G401 (cell line): ENCODE data around the gene TACR1. TPM values are rescaled to one million over a fixed set of nuclear protein-coding genes. Genes with fewer than 3 reads are reported as not detected.
"Not testable (repeated sequence)": the region's sequence is repeated elsewhere in the genome, so short reads cannot be mapped to it uniquely, and the experiment has no call there.

Experiments used
- DNase-seq: peaks from one replicate; pipeline ENCODE4 v3.0.0-alpha.2; 2015; ENCODE audit warnings: low spot score
- in situ Hi-C: cut with HindIII; loops from 2 replicates; pipeline ENCODE4 v1.10.0; 2016; ENCODE audit warnings: low sequenced_read_pairs, mixed read lengths
- total RNA-seq: library from RNA; depleted of rRNA; stranded (reverse); fragments of >200 nt; shearing (Covaris generic); gene quantifications from 2 replicates; pipeline ENCODE4 v1.2.3, GENCODE V29; 2014

TACR1 gene
- total RNA-seq, 1 experiment from 2014 or later: not detected

DNA sequence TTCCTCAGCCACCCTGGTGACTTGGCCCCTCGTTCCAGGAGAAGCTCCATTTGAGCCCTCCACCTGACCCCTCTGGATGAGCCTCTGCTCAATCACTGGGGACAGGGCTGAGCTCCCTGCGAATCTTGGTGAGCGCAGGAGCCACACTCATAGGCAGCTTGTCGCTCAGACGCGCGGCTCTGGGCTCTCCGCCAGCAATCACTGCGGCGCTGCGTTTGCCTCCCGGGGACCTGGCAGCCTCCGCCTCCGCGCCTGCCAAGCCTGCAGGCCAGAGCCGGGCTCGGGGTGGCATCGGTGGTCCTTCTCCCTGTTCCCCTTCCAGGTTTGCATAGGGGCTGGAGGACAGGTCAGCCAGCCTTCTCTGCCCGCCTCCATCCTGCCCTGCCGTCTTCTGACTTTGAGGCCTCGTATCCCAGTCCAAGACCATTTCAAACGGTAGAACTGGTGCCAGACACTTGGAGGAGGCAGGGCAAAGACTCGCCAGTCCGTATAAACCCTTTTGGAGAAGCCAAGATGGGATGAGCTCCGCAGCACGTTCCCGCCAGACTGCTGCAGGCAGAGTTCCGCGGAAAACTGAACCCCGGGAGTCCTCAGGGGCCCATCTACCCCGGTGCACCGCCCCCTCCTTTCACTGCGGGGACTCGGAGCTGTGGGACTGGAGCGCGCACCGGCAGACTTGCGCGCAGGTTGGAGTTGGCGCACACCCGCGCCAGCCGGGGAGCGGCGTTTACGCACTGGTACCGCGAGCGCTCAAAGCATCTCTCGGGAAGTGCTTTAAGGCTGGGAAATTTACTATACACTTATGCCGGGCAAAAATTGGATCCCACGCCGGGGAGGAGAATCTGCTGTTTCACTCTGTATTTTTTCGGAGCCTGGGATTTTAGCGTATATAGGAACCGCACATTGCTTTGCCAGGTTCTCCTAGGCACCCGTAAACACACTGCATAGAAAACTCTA is 1.1 kb upstream of the TACR1 start:
- peak; percentile 50 for DNase-seq
- in situ Hi-C loops: no loop called here

DNA sequence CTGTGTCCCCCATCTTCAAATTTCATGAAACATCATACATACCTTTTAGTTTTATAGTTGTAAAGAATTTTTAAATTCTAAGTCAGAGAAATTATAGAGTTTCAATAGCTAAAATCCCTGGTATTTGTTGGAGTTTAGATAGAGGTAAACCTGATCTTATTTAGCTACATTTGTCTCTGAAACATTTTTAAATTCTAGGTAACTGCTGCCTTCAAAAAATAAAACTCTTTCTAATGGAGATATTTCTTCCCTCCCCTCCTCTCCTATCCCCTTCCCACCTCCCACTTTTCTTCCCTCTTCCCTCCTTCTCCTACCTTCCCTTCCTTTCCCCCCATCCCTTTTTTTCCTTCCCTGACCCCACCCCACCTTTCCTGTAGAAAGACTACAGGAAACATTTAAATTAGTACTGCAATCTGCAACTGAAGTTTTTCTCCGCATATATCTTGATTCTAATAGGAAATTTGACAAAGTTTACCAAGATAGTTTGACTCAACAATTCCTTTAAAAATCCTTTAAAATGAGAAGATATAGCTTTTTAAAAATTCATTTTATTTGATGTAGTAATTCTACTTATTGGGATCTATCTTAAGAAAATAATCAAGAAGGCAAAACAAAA is 4.1 kb downstream of the TACR1 start:
- in situ Hi-C loops: no loop called here
- DNase-seq: no peak

- in situ Hi-C loops: no loop called here
- DNase-seq: no peak
Measured at GRCh38 chr2:75194184-75194868, 5.0 kb downstream of the TACR1 start.

GRCh38 chr2:75192496-75192895 is 6.8 kb downstream of the TACR1 start:
- in situ Hi-C loops: no loop called here
- DNase-seq: no peak

DNA sequence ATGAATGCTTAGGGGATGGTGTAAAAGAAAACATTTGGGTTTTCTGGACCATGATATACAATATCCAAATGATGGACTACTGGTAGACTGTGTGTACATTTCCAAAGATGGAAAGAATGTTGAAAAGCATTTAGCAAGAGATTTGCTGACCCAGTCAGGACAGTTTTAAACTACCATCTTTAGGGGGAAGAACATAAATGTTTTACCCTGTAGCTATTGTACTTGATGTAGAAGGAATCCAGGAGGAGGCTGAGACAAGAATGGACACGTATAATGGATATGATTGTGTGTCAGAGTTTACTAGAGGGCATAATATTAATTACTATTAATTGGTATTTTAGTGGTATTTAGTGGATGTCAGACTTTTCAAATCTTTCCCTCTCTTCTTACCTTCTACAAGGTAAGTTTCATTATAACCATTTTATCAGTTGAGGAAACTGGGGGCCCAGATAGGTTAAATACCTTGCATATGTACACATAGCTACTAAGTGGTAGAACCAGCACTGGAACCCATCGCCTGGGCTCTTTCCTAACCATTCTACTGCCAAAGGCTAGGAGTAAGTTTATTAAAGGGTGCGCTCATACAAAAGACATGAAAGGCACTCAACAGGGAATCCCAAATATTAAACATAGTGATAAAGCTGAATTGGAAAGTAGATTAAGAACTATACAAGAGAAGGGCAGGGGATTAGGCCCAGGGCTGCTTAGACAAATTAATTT is 8.9 kb downstream of the TACR1 start:
- no peak for DNase-seq
- in situ Hi-C loops: no loop called here

DNA sequence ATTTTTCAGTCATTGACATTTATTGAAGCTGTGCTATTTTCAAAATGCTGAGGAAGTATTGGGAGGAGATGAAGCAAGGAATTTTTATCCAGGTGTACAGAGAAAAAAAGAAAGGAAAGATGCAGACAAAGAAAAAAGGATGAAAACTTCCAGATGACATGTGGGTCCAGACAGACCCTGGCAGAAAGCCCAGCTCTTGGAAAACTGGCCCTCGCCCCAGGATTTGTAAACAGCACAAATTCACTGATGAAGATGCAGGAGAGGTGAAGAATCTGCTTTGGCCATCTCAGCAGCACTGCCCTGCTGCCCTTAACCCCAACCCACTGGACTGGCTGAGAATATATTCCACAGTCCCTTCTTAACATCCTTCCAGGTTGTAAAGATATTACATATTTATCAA is 12.5 kb downstream of the TACR1 start:
- DNase-seq: peak; percentile 16
- in situ Hi-C loops: no loop called here

- in situ Hi-C loops: no loop called here
- no peak for DNase-seq
Measured at GRCh38 chr2:75182606-75183005, 16.7 kb downstream of the TACR1 start.

GRCh38 chr2:75180476-75180875 is 18.8 kb downstream of the TACR1 start:
- DNase-seq: no peak
- in situ Hi-C loops: no loop called here

- DNase-seq: no peak
- in situ Hi-C loops: no loop called here
Measured at GRCh38 chr2:75177427-75177826, 21.9 kb downstream of the TACR1 start.

DNA sequence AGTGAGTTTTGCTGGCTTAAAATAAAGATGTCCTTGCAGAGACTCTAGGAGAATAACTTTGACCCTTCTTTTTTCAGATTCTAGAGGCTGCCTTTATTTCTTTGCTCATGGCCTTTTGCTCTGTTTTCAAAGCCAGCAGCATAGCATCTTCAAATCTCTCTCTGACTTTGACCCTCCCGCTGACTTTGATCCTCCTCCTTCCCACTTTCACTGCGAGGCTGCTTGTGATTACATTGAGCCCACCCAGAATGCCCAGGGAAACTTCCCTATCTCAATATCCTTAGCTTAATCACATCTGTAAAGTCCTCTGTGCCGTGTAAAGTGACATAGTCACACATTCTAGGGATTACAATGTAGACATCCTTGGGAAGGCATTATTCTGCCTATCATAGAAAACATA is 23.9 kb downstream of the TACR1 start:
- no peak for DNase-seq
- in situ Hi-C loops: no loop called here

- DNase-seq: no peak
- in situ Hi-C loops: no loop called here
Measured at GRCh38 chr2:75174981-75175380, 24.3 kb downstream of the TACR1 start.

GRCh38 chr2:75174519-75174918 is 24.8 kb downstream of the TACR1 start:
- in situ Hi-C loops: no loop called here
- DNase-seq: no peak

- in situ Hi-C loops: no loop called here
Measured at GRCh38 chr2:75173740-75174139, 25.6 kb downstream of the TACR1 start.

DNA sequence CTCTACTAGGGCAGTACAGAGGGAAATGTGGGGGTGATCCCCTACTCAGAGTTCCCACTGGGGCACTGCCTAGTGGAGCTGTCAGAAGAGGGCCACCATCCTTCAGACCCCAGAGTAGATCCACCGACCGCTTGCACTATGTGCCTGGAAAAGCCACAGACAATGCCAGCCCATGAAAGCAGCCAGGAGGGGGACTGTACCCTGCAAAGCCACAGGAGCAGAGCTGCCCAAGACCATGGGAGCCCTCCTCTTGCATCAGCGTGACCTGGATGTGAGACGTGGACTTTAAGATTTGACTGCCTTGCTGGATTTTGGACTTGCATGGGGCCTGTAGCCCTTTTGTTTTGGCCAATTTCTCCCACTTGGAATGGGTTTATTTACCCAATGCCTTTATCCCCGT is 27.9 kb downstream of the TACR1 start:
- in situ Hi-C loops, DNase-seq: not testable (repeated sequence)

More at GRCh38 chr2:75173740-75174139, 25.6 kb downstream of the TACR1 start:
- no peak for DNase-seq

GRCh38 chr2:75170889-75171288 is 28.4 kb downstream of the TACR1 start:
- in situ Hi-C loops: no loop called here
- DNase-seq: no peak

DNA sequence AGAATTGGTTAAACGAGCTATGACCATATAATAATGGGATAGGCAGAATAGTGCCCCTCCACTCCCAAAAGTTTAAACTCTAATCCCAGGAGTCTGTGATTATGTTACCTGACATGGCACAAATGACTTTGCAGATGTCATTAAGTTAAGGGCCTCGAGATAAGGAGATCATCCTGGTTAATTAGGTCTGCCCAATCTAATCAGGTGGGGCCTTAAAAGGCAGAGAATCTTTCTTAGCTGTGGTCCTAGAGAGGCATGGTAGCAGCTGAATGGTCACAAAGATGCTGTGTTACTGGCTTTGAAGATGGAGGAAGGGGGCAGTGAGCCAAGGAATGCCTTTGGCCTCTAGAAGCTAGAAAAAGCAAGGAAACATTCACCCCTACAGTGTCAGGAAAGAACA is 31.1 kb downstream of the TACR1 start:
- no peak for DNase-seq
- in situ Hi-C loops: no loop called here

- no peak for DNase-seq
- in situ Hi-C loops: no loop called here
Measured at GRCh38 chr2:75166491-75166890, 32.8 kb downstream of the TACR1 start.

- DNase-seq: no peak
- in situ Hi-C loops: no loop called here
Measured at GRCh38 chr2:75162897-75163296, 36.4 kb downstream of the TACR1 start.

DNA sequence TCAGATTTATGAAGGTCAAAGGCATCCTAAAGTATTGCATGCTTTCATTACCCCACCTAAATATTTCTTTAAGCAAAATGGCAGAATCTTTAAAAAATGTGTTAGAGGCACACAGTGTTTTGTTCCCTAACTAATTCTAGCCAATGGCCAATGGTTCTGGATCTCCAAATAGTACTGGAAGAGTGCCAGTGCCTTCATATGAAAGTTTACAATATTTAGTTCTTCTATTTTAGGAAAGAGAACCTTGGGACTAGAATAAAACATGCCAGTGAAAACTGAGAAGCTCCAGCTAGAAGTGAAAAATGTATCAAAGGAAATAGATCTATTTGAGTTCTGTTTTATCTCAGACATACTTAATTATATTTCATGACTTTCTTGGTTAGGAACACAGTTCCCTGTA is 37.1 kb downstream of the TACR1 start:
- DNase-seq: no peak
- in situ Hi-C loops: no loop called here
